GM19035 (cell line): ENCODE data around the gene PTPRT.

ENCODE experiments used
- ATAC-seq: cut with Tn5 transposase; IDR thresholded peaks from one replicate; pipeline ENCODE4 v1.9.1; 2021; ENCODE audit not compliant: unreplicated experiment

PTPRT gene

GRCh38 chr20:42346189-42347170 lies 843.2 kb downstream of the PTPRT start:
- ATAC-seq = no peak

- no peak for ATAC-seq
These were observed 848.1 kb downstream of the PTPRT start for GRCh38 chr20:42341654-42342053.

- no peak for ATAC-seq
These were observed 849.3 kb downstream of the PTPRT start for GRCh38 chr20:42340368-42340767.

GRCh38 chr20:42338294-42339201 lies 851.2 kb downstream of the PTPRT start:
- no peak for ATAC-seq

- no peak for ATAC-seq
These were observed 853.1 kb downstream of the PTPRT start for GRCh38 chr20:42336576-42336975.

- ATAC-seq = no peak
These were observed 870.3 kb downstream of the PTPRT start for GRCh38 chr20:42319252-42320013.

- ATAC-seq = no peak
These were observed 876.0 kb downstream of the PTPRT start for GRCh38 chr20:42313704-42314103.

GRCh38 chr20:42309050-42309449 lies 880.7 kb downstream of the PTPRT start:
- no peak for ATAC-seq

GRCh38 chr20:42308171-42308570 lies 881.5 kb downstream of the PTPRT start:
- ATAC-seq = no peak

- no peak for ATAC-seq
These were observed 894.1 kb downstream of the PTPRT start for GRCh38 chr20:42295592-42295991.

- no peak for ATAC-seq
These were observed 894.7 kb downstream of the PTPRT start for GRCh38 chr20:42294976-42295375.

GRCh38 chr20:42281801-42282200 lies 907.9 kb downstream of the PTPRT start:
- ATAC-seq = no peak

- ATAC-seq = no peak
These were observed 912.7 kb downstream of the PTPRT start for GRCh38 chr20:42276718-42277602.

GRCh38 chr20:42274986-42275385 lies 914.7 kb downstream of the PTPRT start:
- no peak for ATAC-seq

GRCh38 chr20:42272516-42272915 lies 917.2 kb downstream of the PTPRT start:
- ATAC-seq = no peak

GRCh38 chr20:42270539-42270938 lies 919.2 kb downstream of the PTPRT start:
- no peak for ATAC-seq

- no peak for ATAC-seq
These were observed 921.8 kb downstream of the PTPRT start for GRCh38 chr20:42267793-42268384.

- ATAC-seq = no peak
These were observed 927.9 kb downstream of the PTPRT start for GRCh38 chr20:42261766-42262270.

GRCh38 chr20:42260184-42260583 lies 929.5 kb downstream of the PTPRT start:
- ATAC-seq = no peak
